T-helper 1 cell (primary cell): ENCODE measurements around the gene RBM26.
"Not testable (repeated sequence)": the region's sequence is repeated elsewhere in the genome, so short reads cannot be mapped to it uniquely, and the experiment has no call there.

ENCODE experiments used
- DNase-seq, 5 donors: peaks; one replicate each; pipeline ENCODE4 v3.0.0-alpha.2; 2012 to 2020

The RBM26 gene

GRCh38 chr13:79384022-79384610 lies 21.9 kb downstream of the RBM26 start:
- DNase-seq, result no peak

GRCh38 chr13:79382545-79383275 lies 23.3 kb downstream of the RBM26 start:
- peak in 1 of 5 donors; percentile 39 for DNase-seq

DNA sequence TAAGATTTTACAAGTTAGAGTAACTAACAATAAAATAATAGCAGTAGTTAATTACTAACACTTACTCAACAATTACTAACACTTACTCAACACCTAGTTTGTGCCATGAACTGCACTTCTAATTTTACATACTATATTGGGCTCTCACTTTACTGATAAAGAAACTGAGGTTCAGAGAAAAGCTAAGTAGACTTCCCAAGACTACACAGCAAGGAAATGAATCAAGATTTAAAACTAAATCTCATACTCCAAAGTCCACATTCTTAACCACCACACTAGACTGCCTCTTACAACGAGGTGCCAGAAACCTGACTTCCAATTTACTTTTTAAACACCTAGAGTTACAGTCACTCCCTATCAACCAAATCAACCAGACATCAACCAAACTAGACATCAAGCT lies 25.1 kb downstream of the RBM26 start:
- DNase-seq, result no peak

- DNase-seq, result no peak
Measured at GRCh38 chr13:79379274-79379673, 26.8 kb downstream of the RBM26 start.

- no peak for DNase-seq
Measured at GRCh38 chr13:79376843-79377242, 29.2 kb downstream of the RBM26 start.

- DNase-seq, result no peak
Measured at GRCh38 chr13:79374578-79374977, 31.5 kb downstream of the RBM26 start.

- DNase-seq, result no peak
Measured at GRCh38 chr13:79373916-79374315, 32.1 kb downstream of the RBM26 start.

- no peak for DNase-seq
Measured at GRCh38 chr13:79369226-79369625, 36.8 kb downstream of the RBM26 start.

GRCh38 chr13:79365981-79366380 lies 40.1 kb downstream of the RBM26 start:
- DNase-seq, result no peak

- no peak for DNase-seq
Measured at GRCh38 chr13:79361299-79361698, 44.8 kb downstream of the RBM26 start.

- DNase-seq, result no peak
Measured at GRCh38 chr13:79360095-79360494, 46.0 kb downstream of the RBM26 start.

DNA sequence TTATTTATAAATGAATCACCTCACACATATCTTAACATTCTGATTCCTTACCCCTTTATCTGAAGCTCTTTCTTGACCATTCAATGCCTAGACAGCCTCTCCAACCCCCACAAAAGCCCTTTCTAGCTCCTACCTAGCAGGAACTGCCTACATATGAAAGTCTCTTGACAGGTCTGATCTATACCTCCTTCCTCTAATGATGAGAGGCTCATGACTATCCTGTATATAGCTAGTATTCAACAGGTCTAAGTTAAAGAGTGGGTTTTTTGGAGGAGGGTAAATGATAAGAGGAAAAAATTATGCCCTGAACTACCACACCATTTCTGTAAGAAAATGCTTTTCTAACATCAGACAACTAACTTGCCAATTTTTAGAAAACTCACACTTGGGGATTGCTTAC lies 47.0 kb downstream of the RBM26 start:
- DNase-seq, result no peak

GRCh38 chr13:79354285-79354684 lies 51.8 kb downstream of the RBM26 start:
- DNase-seq, result no peak

DNA sequence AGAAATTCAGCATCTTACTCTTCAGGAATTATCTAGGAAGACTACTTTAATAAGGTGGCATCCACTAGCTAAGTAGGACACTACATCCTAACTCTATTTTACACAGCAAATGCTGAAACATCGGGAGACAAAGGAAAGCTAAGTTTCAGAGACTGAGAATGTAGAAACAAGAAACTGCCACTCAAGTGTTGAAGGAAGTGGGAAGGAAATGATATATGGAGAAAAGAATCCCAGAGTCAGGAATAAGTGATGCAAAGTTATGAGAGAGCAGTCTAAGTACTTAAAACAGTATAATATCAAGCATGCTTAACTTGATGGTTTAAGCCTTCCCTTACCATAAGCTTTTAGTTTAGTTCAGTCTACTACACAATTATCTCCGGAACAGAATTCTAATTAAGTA lies 52.4 kb downstream of the RBM26 start:
- no peak for DNase-seq

GRCh38 chr13:79352107-79352506 lies 53.9 kb downstream of the RBM26 start:
- DNase-seq, result no peak

DNA sequence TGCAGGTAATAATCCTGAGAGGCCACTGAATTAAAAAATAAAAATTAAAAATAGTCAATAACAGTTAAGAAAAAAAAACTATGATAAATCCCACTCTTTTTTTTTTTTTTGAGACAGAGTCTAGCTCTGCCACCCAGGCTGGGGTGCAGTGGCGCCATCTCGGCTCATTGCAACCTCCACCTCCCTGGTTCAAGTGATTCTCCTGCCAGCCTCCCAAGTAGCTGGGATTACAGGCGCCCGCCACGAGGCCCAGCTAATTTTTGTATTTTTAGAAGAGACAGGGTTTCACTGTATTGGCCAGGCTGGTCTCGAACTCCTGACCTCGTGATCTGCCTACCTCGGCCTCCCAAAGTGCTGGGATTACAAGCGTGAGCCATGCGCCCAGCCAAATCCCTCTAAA lies 56.4 kb downstream of the RBM26 start:
- not testable (repeated sequence) for DNase-seq

DNA sequence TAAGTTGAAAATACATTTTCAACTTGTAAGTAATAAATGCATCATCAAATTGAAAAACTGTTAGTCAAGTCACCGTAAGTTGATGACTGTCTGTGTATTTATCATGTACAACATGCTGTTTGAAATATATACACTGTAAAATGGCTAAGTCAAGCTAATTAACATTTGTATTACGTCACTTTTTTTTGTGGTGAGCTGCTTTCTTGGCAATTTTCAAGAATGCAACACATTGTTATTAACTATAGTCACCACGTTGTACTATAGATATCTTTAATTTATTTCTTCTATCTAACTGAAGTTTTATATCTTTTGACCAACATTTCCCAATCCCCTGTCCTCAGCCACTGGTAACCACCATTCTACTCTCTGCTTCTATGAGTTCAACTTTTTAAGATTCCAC lies 57.0 kb downstream of the RBM26 start:
- no peak for DNase-seq

DNA sequence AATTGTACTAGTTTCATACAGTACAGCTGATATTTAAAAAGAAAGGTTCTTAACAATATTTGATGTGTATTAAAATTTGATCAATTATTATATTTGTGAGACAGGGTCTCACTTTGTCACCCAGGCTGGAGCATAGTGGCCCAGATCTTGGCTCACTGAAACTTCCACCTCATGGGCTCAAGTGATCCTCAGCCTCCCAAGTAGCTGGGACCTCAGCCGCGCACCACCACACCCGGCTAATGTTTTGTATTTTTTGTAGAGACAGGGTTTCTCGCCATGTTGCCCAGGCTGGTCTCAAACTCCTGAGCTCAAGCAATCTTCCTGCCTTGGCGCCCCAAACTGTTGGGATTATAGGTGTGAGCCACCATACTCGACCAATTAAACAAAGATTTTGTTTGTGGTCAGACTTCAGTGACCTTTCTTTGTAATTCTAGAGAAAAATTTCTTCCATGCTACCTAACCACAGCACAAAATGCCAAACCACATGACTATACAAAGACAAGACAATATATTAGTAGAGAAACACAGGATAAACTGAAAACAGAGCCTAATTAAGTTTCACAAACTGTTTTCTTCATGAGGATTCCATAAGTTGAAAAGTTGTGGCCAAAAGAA lies 59.6 kb downstream of the RBM26 start:
- DNase-seq, result no peak

DNA sequence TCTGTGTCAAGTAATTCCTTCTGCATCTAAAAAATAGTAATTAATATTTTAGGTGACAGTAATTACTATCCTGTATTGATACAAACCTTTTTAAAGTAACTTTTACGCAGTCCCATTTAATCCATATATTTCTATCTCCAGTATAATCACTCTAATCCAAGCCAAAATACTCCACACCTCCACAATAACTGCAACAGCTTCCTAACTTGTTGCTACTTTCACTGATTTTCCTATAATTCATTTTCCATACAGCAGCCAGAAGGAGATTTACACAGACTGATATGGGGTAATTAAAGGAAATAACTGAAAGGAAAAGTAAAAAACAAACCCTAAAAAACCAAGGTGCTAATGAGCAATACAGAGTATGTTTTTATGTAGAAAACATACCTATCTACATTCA lies 64.9 kb downstream of the RBM26 start:
- DNase-seq, result no peak

DNA sequence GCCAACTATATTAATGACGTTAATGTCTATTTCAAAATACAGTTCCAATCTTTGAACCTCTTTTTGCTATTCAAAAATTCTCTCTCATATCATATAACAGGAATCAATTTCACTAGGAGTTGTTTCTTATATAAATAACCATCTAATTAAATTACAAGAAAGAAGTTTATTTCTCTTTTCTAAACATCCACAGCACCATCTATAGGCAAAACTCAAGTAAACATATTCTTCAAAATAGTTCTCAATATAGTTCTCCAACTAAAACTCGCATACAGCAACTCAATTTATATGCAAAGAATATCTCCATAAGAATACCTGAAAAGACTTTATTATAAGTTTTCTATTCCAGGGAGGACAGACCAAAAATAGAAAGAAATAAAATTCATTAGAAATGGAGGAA lies 65.6 kb downstream of the RBM26 start:
- no peak for DNase-seq

DNA sequence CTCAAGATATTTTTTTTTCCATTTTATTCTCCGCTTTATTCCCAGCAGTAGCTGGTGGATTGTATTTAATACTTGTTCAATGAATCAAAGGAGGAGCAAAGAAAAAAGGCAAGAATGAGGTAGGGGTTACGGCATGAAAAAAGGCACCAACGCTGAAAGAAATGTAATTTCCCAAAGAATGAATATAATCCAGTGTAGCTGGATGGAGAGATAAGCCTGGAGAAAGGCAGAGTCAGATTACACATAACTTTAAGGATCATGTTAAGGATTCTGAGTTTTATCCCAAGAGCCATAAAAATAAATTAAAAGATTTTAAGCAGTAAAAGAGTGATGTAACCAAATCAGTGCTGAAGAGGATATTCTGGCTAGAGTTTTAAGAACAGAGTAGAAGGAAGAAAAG lies 67.7 kb downstream of the RBM26 start:
- DNase-seq, result no peak

GRCh38 chr13:79336966-79337365 lies 69.1 kb downstream of the RBM26 start:
- DNase-seq, result no peak

GRCh38 chr13:79328510-79328909 lies 77.5 kb downstream of the RBM26 start:
- DNase-seq, result no peak

- no peak for DNase-seq
Measured at GRCh38 chr13:79320433-79320832, 85.6 kb downstream of the RBM26 start.
